ENCODE measurements around the gene EFEMP1. TPM values are rescaled to one million over a fixed set of nuclear protein-coding genes. Genes with fewer than 3 reads are reported as not detected.

EFEMP1 gene
- total RNA-seq, 2 donors from 2014 or later: 25.1 to 129 TPM

GRCh38 chr2:55901322-55901721 lies 22.3 kb downstream of the EFEMP1 start:
- TF ChIP-seq POLR2A (IDR thresholded peaks at IDR 0.05): no peak
- TF ChIP-seq, protein P1, sequence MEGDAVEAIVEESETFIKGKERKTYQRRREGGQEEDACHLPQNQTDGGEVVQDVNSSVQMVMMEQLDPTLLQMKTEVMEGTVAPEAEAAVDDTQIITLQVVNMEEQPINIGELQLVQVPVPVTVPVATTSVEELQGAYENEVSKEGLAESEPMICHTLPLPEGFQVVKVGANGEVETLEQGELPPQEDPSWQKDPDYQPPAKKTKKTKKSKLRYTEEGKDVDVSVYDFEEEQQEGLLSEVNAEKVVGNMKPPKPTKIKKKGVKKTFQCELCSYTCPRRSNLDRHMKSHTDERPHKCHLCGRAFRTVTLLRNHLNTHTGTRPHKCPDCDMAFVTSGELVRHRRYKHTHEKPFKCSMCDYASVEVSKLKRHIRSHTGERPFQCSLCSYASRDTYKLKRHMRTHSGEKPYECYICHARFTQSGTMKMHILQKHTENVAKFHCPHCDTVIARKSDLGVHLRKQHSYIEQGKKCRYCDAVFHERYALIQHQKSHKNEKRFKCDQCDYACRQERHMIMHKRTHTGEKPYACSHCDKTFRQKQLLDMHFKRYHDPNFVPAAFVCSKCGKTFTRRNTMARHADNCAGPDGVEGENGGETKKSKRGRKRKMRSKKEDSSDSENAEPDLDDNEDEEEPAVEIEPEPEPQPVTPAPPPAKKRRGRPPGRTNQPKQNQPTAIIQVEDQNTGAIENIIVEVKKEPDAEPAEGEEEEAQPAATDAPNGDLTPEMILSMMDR (IDR thresholded peaks at IDR 0.05): no peak
- peak; percentile 58 for ATAC-seq
- Histone ChIP-seq H3K9me3 (no peaks in the 10 kb centered on the region), H3K27ac (no peak overlapping the region), H3K36me3 (replicated peaks in 1 of 2; ENCODE audit: insufficient read depth in 1 of 2, low read depth in 2 of 2) (no peaks in the 10 kb centered on the region), H3K27me3 (no peaks in the 10 kb centered on the region), H3K4me1 (peaks cover 17% of the 10 kb centered on the region), H3K4me3 (no peak overlapping the region)
- intact Hi-C loops (cut with DNase I): no loop called here
- 35 to 55% methylated on average over 1 of the region's 1 CpG for WGBS, 2 donors
- peak in 1 of 4 donors; percentile 43 for DNase-seq

DNA sequence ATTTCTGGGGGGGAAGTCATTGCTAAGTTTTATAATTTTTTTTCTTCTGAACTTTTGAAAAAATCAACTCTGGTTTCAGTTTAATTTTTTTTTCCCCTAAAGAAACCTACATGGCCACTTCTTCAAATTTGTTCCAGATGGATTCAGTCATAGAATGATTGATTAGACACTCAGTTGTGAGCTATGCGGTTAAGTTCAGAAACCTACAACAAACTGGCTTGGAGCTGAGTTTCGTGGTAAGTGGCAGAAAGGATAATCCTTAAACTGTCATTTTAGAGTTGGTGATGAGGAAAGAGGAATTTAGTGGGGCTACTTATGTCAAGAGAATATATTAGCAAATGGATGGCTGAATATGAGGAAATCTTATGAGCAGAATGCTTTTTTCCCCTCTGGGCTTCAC lies 23.7 kb downstream of the EFEMP1 start:
- intact Hi-C loops (cut with DNase I): no loop called here
- DNase-seq (no peak), ATAC-seq (no peak)
- 88 to 89% methylated on average over 2 of the region's 2 CpGs for WGBS, 2 donors
- H3K4me1 ChIP-seq: peaks cover 17% of the 10 kb centered on the region
- H3K9me3 ChIP-seq: no peaks in the 10 kb centered on the region
- no peaks in the 10 kb centered on the region for H3K36me3 ChIP-seq (replicated peaks in 1 of 2; ENCODE audit: insufficient read depth in 1 of 2, low read depth in 2 of 2)
- H3K27ac ChIP-seq: no peak overlapping the region
- H3K27me3 ChIP-seq: no peaks in the 10 kb centered on the region
- TF ChIP-seq POLR2A (IDR thresholded peaks at IDR 0.05): no peak
- TF ChIP-seq, protein P1 (IDR thresholded peaks at IDR 0.05): no peak
- no peak overlapping the region for H3K4me3 ChIP-seq

DNA sequence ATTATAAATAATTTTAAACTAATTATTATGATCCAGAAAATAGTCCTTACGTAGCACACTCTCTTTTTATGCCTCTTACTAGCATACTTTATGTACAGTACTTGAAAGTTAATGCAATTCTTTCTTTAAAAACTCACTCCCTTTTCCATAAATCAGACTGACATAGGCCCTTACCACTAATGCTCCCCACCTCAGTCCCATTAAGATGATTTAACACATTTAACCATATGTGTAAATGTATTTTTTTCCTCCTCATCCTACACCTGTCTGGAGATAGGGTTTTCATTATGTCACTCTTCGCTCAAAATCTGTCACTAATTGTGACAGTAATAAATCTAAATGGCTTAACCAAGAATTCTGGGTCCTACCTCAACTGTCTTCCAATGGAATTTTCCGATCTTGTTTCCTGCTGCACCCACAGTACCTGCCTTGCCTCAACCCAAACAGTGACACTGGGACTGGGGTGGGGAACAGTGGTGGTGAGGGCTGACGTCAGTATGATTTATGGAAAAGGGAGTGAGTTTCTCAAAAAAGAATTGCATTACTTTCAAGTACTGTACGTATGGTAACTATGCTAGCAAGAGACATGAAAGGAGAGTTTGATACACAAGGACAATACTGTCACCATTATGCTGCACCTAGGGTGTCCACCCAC lies 25.1 kb downstream of the EFEMP1 start:
- ATAC-seq: no peak
- no peaks in the 10 kb centered on the region for H3K27me3 ChIP-seq
- 89 to 92% methylated on average over 5 of the region's 5 CpGs for WGBS, 2 donors
- H3K36me3 ChIP-seq (replicated peaks in 1 of 2; ENCODE audit: insufficient read depth in 1 of 2, low read depth in 2 of 2): no peaks in the 10 kb centered on the region
- intact Hi-C loops (cut with DNase I): no loop called here
- DNase-seq: no peak
- H3K27ac ChIP-seq: no peak overlapping the region
- no peak overlapping the region for H3K4me3 ChIP-seq
- no peak for TF ChIP-seq POLR2A (IDR thresholded peaks at IDR 0.05)
- TF ChIP-seq, protein P1 (IDR thresholded peaks at IDR 0.05): no peak
- H3K9me3 ChIP-seq: no peaks in the 10 kb centered on the region
- peaks cover 17% of the 10 kb centered on the region for H3K4me1 ChIP-seq

DNA sequence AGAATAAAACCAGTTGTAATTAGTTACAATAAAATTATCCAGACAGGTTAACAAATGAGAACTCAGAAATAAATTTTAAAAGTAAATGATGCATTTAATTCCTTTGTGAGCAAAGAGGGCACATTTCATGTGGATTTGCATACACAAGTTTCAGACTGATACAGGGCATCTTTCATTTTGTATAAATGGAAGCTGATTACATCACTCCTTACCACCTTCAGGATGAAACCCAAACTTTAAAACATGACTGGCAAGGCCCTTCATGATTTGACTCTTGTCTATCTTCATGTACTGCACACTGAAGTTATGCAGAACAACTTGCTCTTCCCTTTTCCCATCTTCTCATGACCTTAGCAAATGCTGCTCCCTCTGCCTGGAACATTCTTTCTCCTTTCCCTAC lies 26.9 kb downstream of the EFEMP1 start:
- TF ChIP-seq POLR2A (IDR thresholded peaks at IDR 0.05): no peak
- TF ChIP-seq, protein P1 (IDR thresholded peaks at IDR 0.05): no peak
- DNase-seq (no peak), ATAC-seq (no peak)
- Histone ChIP-seq H3K27me3 (no peaks in the 10 kb centered on the region), H3K27ac (no peak overlapping the region), H3K4me3 (no peak overlapping the region), H3K36me3 (replicated peaks in 1 of 2; ENCODE audit: insufficient read depth in 1 of 2, low read depth in 2 of 2) (no peaks in the 10 kb centered on the region), H3K4me1 (peaks cover 3% of the 10 kb centered on the region), H3K9me3 (no peaks in the 10 kb centered on the region)
- intact Hi-C loops (cut with DNase I): no loop called here

- H3K9me3 ChIP-seq: no peaks in the 10 kb centered on the region
- no peak overlapping the region for H3K4me3 ChIP-seq
- no peaks in the 10 kb centered on the region for H3K4me1 ChIP-seq
- H3K36me3 ChIP-seq (replicated peaks in 1 of 2; ENCODE audit: insufficient read depth in 1 of 2, low read depth in 2 of 2): no peaks in the 10 kb centered on the region
- intact Hi-C loops (cut with DNase I): no loop called here
- no peak for TF ChIP-seq POLR2A (IDR thresholded peaks at IDR 0.05)
- TF ChIP-seq, protein P1 (IDR thresholded peaks at IDR 0.05): no peak
- H3K27ac ChIP-seq: no peak overlapping the region
- no peaks in the 10 kb centered on the region for H3K27me3 ChIP-seq
- 86 to 90% methylated on average over 2 of the region's 2 CpGs for WGBS, 2 donors
- DNase-seq: no peak
- ATAC-seq: no peak
These were observed 28.9 kb downstream of the EFEMP1 start for GRCh38 chr2:55894720-55895119.
